Measurements from ENCODE around the gene FAM78A. TPM values are rescaled to one million over a fixed set of nuclear protein-coding genes. Genes with fewer than 3 reads are reported as not detected.
A peak's percentile ranks its signal among the peaks of the same experiment; 100 is the strongest.

The FAM78A gene
- total and polyA plus RNA-seq, 5 experiments from 2014 or later, result 12.2 to 80.9 (median 28.1) TPM

GRCh38 chr9:131284856-131285255 lies 8.5 kb upstream of the FAM78A start:
- Mint-ChIP-seq H3K4me1 (peaks cover 12 to 18% (median 14%) of the 10 kb centered on the region in 4 donors), H3K27me3 (peaks cover 0 to 7% (median 1%) of the 10 kb centered on the region in 5 donors), H3K36me3 (no peaks in the 10 kb centered on the region), H3K9me3 (no peaks in the 10 kb centered on the region), H3K4me3 (no peak overlapping the region), H3K27ac (peak overlapping the region in 1 of 10 donors; percentile 33)
- ATAC-seq, result no peak
- POLR2A ChIA-PET, result interaction anchor here (22.5 kb wide), 1 partner anchor 26 kb away, joined by 1403 read pairs; no protein-coding TSS in a partner anchor
- DNase-seq, result no peak

GRCh38 chr9:131282688-131283422 lies 6.5 kb upstream of the FAM78A start:
- Mint-ChIP-seq H3K27me3 (peaks cover 0 to 7% (median 1%) of the 10 kb centered on the region in 5 donors), H3K4me3 (peak overlapping the region; percentile 11 to 79 (median 67)), H3K36me3 (no peaks in the 10 kb centered on the region), H3K27ac (peak overlapping the region in 2 of 10 donors; percentile 18 to 25), H3K4me1 (peaks cover 19 to 31% (median 30%) of the 10 kb centered on the region in 4 donors), H3K9me3 (no peaks in the 10 kb centered on the region)
- POLR2A ChIA-PET, result interaction anchor here (0.6 to 22.5 kb wide), 3 partner anchors 9 to 24 kb away, joined by 4 to 1403 read pairs (median 5); no protein-coding TSS in a partner anchor
- DNase-seq (no peak), ATAC-seq (peak in 1 of 2 donors; percentile 15)

GRCh38 chr9:131282175-131282574 lies 5.9 kb upstream of the FAM78A start:
- Mint-ChIP-seq H3K27ac (peak overlapping the region in 2 of 10 donors; percentile 14 to 16), H3K36me3 (no peaks in the 10 kb centered on the region), H3K9me3 (no peaks in the 10 kb centered on the region), H3K27me3 (peaks cover 0 to 7% (median 1%) of the 10 kb centered on the region in 5 donors), H3K4me1 (peaks cover 19 to 31% (median 30%) of the 10 kb centered on the region in 4 donors), H3K4me3 (peak overlapping the region; percentile 15 to 75 (median 68))
- POLR2A ChIA-PET, result interaction anchor here (22.5 kb wide), 1 partner anchor 24 kb away, joined by 1403 read pairs; no protein-coding TSS in a partner anchor
- ATAC-seq (no peak), DNase-seq (no peak)

GRCh38 chr9:131281119-131281965 lies 5.0 kb upstream of the FAM78A start:
- DNase-seq, result no peak
- POLR2A ChIA-PET, result interaction anchor here (0.5 to 22.5 kb wide), 2 partner anchors 23 to 1071 kb away, joined by 3 to 1403 read pairs; no protein-coding TSS in a partner anchor
- H3K9me3 Mint-ChIP-seq, result no peaks in the 10 kb centered on the region
- ATAC-seq, result no peak
- H3K27me3 Mint-ChIP-seq, result peaks cover 0 to 7% (median 1%) of the 10 kb centered on the region in 5 donors
- peak overlapping the region in 9 of 10 donors; percentile 15 to 76 (median 71) for H3K4me3 Mint-ChIP-seq
- H3K4me1 Mint-ChIP-seq, result peaks cover 19 to 31% (median 30%) of the 10 kb centered on the region in 4 donors
- H3K27ac Mint-ChIP-seq, result peak overlapping the region in 2 of 10 donors; percentile 22 to 63
- peaks cover under 1 to 1% (median under 1%) of the 10 kb centered on the region in 3 donors for H3K36me3 Mint-ChIP-seq

- no peak overlapping the region for H3K27ac Mint-ChIP-seq
- H3K4me1 Mint-ChIP-seq, result peaks cover 19 to 31% (median 30%) of the 10 kb centered on the region in 4 donors
- ATAC-seq, result no peak
- H3K9me3 Mint-ChIP-seq, result peaks cover 0 to 2% (median 0%) of the 10 kb centered on the region in 9 donors
- peaks cover 7 to 8% (median 7%) of the 10 kb centered on the region in 3 donors for H3K36me3 Mint-ChIP-seq
- POLR2A ChIA-PET, result interaction anchor here (1.3 to 22.5 kb wide), 2 partner anchors 9 to 22 kb away, joined by 3 to 1403 read pairs; partner anchors contain the start of gene PLPP7
- DNase-seq, result no peak
- peaks cover 0 to 7% (median 1%) of the 10 kb centered on the region in 5 donors for H3K27me3 Mint-ChIP-seq
- peak overlapping the region in 1 of 10 donors; percentile 2 for H3K4me3 Mint-ChIP-seq
Measured at GRCh38 chr9:131280660-131281059, 4.3 kb upstream of the FAM78A start.

- peaks cover 19 to 31% (median 30%) of the 10 kb centered on the region in 4 donors for H3K4me1 Mint-ChIP-seq
- peaks cover 0 to 2% (median 0%) of the 10 kb centered on the region in 9 donors for H3K9me3 Mint-ChIP-seq
- no peak for ATAC-seq
- POLR2A ChIA-PET, result interaction anchor here (1.2 to 22.5 kb wide), 3 partner anchors 10 to 101 kb away, joined by 3 to 1403 read pairs (median 3); partner anchors contain the start of gene PLPP7
- H3K27me3 Mint-ChIP-seq, result peaks cover 0 to 7% (median 1%) of the 10 kb centered on the region in 5 donors
- peak overlapping the region in 3 of 10 donors; percentile 35 to 81 (median 73) for H3K27ac Mint-ChIP-seq
- peaks cover 12 to 13% (median 13%) of the 10 kb centered on the region in 3 donors for H3K36me3 Mint-ChIP-seq
- peak overlapping the region in 2 of 10 donors; percentile 2 to 20 for H3K4me3 Mint-ChIP-seq
- no peak for DNase-seq
Measured at GRCh38 chr9:131279863-131280570, 3.7 kb upstream of the FAM78A start.

- H3K36me3 Mint-ChIP-seq, result peaks cover 19 to 20% (median 20%) of the 10 kb centered on the region in 3 donors
- ATAC-seq (no peak), DNase-seq (no peak)
- POLR2A ChIA-PET, result interaction anchor here (0.6 to 22.5 kb wide), 8 partner anchors 10 to 176 kb away, joined by 3 to 1403 read pairs (median 6); partner anchors contain the start of gene PLPP7
- peaks cover 18 to 34% (median 30%) of the 10 kb centered on the region in 4 donors for H3K4me1 Mint-ChIP-seq
- H3K27ac Mint-ChIP-seq, result peak overlapping the region; percentile 81 to 96 (median 94)
- H3K4me3 Mint-ChIP-seq, result peak overlapping the region; percentile 85 to 95 (median 90)
- H3K27me3 Mint-ChIP-seq, result peaks cover 0 to 7% (median 1%) of the 10 kb centered on the region in 5 donors
- peaks cover 0 to 2% (median 0%) of the 10 kb centered on the region in 9 donors for H3K9me3 Mint-ChIP-seq
Measured at GRCh38 chr9:131279196-131279862, 3.0 kb upstream of the FAM78A start.

- ATAC-seq (peak; percentile 15 to 48), DNase-seq (peak in 4 of 10 donors; percentile 39 to 59 (median 46))
- POLR2A ChIA-PET, result interaction anchor here (0.6 to 22.5 kb wide), 9 partner anchors 11 to 177 kb away, joined by 3 to 1403 read pairs (median 4); partner anchors contain the start of genes NUP214 and PLPP7
- peaks cover 0 to 2% (median 0%) of the 10 kb centered on the region in 9 donors for H3K9me3 Mint-ChIP-seq
- peaks cover 0 to 7% (median 1%) of the 10 kb centered on the region in 5 donors for H3K27me3 Mint-ChIP-seq
- H3K4me1 Mint-ChIP-seq, result peaks cover 19 to 36% (median 29%) of the 10 kb centered on the region in 4 donors
- H3K27ac Mint-ChIP-seq, result peak overlapping the region; percentile 81 to 96 (median 94)
- H3K36me3 Mint-ChIP-seq, result peaks cover 24 to 26% (median 25%) of the 10 kb centered on the region in 3 donors
- H3K4me3 Mint-ChIP-seq, result peak overlapping the region; percentile 85 to 95 (median 90)
Measured at GRCh38 chr9:131278702-131279111, 2.4 kb upstream of the FAM78A start.

GRCh38 chr9:131277910-131278701 lies 1.8 kb upstream of the FAM78A start:
- DNase-seq, result peak in 9 of 10 donors; percentile 50 to 85 (median 63)

More at GRCh38 chr9:131277910-131278701, 1.8 kb upstream of the FAM78A start:
- Mint-ChIP-seq H3K9me3 (peaks cover 0 to 2% (median 0%) of the 10 kb centered on the region in 9 donors), H3K36me3 (peaks cover 28 to 32% (median 30%) of the 10 kb centered on the region in 3 donors), H3K4me1 (peaks cover 19 to 39% (median 27%) of the 10 kb centered on the region in 4 donors), H3K27me3 (peaks cover 0 to 7% (median 1%) of the 10 kb centered on the region in 5 donors), H3K27ac (peak overlapping the region; percentile 81 to 96 (median 94)), H3K4me3 (peak overlapping the region; percentile 85 to 95 (median 90))
- POLR2A ChIA-PET, result interaction anchor here (0.6 to 22.5 kb wide), 8 partner anchors 11 to 177 kb away, joined by 3 to 1403 read pairs (median 6); partner anchors contain the start of genes NUP214 and PLPP7
- ATAC-seq, result peak; percentile 47 to 52

Data from naive thymus-derived CD8-positive, alpha-beta T cell (primary cell).